Heart left ventricle (tissue), 16 donors: ENCODE measurements around the gene KCNH1. TPM values are rescaled to one million over a fixed set of nuclear protein-coding genes. Genes with fewer than 3 reads are reported as not detected.

Source experiments
- ATAC-seq, 4 donors: fragments of 200-7000 bp; cut with Tn5 transposase; one replicate each; pipeline ENCODE4 v1.9.1; 2020 to 2022; ENCODE audit warnings: moderate library complexity in 4 of 4, mild to moderate bottlenecking in 3 of 4, moderate number of reproducible peaks in 1 of 4
- DNase-seq, 5 donors: peaks; one replicate each; pipeline ENCODE4 v3.0.0-alpha.2; 2020
- H3K27ac ChIP-seq, 12 donors: fragments of 200-600 bp; sonication (generic) in 4 of 12; one replicate each; pipeline versions ENCODE4 v1.5.0 to v1.8.0; 2016 to 2022; ENCODE audit warnings: mild to moderate bottlenecking in 2 of 12
- H3K27me3 ChIP-seq, 9 donors: fragments of 200-600 bp; sonication (generic) in 2 of 9; one replicate each; pipeline versions ENCODE4 v1.5.1 to v1.8.0; 2016 to 2022; ENCODE audit warnings: mild to moderate bottlenecking in 3 of 9
- H3K36me3 ChIP-seq, 9 donors: fragments of 200-600 bp; sonication (generic) in 2 of 9; one replicate each; pipeline versions ENCODE4 v1.5.0 to v1.8.0; 2018 to 2022; ENCODE audit warnings: mild to moderate bottlenecking in 2 of 9
- H3K4me1 ChIP-seq, 12 donors: fragments of 200-600 bp; sonication (generic) in 4 of 12; one replicate each; pipeline versions ENCODE4 v1.5.0 to v1.8.0; 2016 to 2022; ENCODE audit warnings: mild to moderate bottlenecking in 3 of 12
- H3K4me3 ChIP-seq, 12 donors: fragments of 200-600 bp; sonication (generic) in 4 of 12; one replicate each; pipeline versions ENCODE4 v1.5.0 to v1.8.0; 2017 to 2022; ENCODE audit warnings: mild to moderate bottlenecking in 9 of 12, moderate library complexity in 4 of 12
- H3K9me3 ChIP-seq, 12 donors: fragments of 200-600 bp; sonication (generic) in 4 of 12; one replicate each; pipeline versions ENCODE4 v1.5.0 to v1.8.0; 2016 to 2022; ENCODE audit warnings: mild to moderate bottlenecking in 1 of 12
- CTCF ChIP-seq, 12 donors: fragments of 200-600 bp; sonication (generic) in 4 of 12; IDR thresholded peaks; one replicate each; pipeline versions ENCODE4 v1.5.0 to v1.8.0; 2018 to 2022; ENCODE audit warnings: antibody characterized with exemption in 12 of 12, mild to moderate bottlenecking in 5 of 12
- POLR2A ChIP-seq, 2 donors: fragments of 450-650 bp; IDR thresholded peaks; one replicate each; pipeline ENCODE4 v1.6.1; 2017; ENCODE audit warnings: antibody characterized with exemption in 2 of 2, mild to moderate bottlenecking in 2 of 2, moderate library complexity in 2 of 2
- WGBS, 4 donors: extraction: QIAGEN DNeasy Blood & Tissue Kit in 2 of 4; methylation state at CpG; one replicate each; pipeline versions ENCODE4 v1.1.5 to v1.1.7; 2013 to 2018; 5-methylcytosine and 5-hydroxymethylcytosine counted together
- intact Hi-C, 10 donors: fragments of 100-400 bp; cut with DNase I; formaldehyde crosslinking; loops; one replicate each; pipeline versions ENCODE4 v1.11.1 to v1.14.2; 2022
- polyA plus RNA-seq, 2 donors: library from polyadenylated mRNA; stranded (reverse); fragments of 200-250 nt; gene quantifications; one replicate each; pipeline ENCODE4 v1.2.3, GENCODE V29; 2013
- total RNA-seq, 9 donors: library from RNA; depleted of rRNA in 2 of 9; stranded (reverse); fragments of >200 nt in 2 of 9; fragmentation: NEBNext Ultra II Directional in 3 of 9; extraction: Animal tissue kit (Norgen Biotek cat#: 25700) in 3 of 9; gene quantifications; one replicate each; pipeline versions ENCODE4 v1.1.0 to v1.2.4, GENCODE V29; 2016 to 2023
- donor health status: ischemic (EF 13 %, LVEDD 7.1; RV severe dilation, severe dysfunction).
- donor health status: healthy with polysubstance abuse.
- donor health status: DM: no; HTN: yes; CAD: no.
- donor health status: DM: no; HTN: no; CAD: no.
- donor health status: ischemic (EF 25% LVEDD 6.9; RV normal size, moderate dysfunction).
- donor health status: ischemic (EF 25% LVEDD 5.7; RV mildly dilated, moderate dysfunction).
- donor health status: healthy.
- donor health status: DM: yes; HTN: yes; CAD: no.
- donor health status: ischemic (EF 35%, LVEDD 5.7; RV mildly dilated, moderate dysfunction).
- donor health status: nonischemic (EF 11% LVEDD 7.7; RV severe dilation, severe dysfunction).
- donor health status: DM: yes; HTN: yes; CAD: no.
- donor health status: PGD.
- donor health status: ischemic (EF 29% LVEDD 5.4; RV normal size, mild dysfunction).
- donor health status: nonischemic (EF 23%, LVEDD 6.1; RV moderate dilation, normal function).

Gene KCNH1
- total and polyA plus RNA-seq, 11 donors = 0.03 TPM; not detected in 10

GRCh38 chr1:210703593-210703992 lies 430.4 kb downstream of the KCNH1 start:
- peaks cover 0 to 3% (median 0%) of the 10 kb centered on the region in 12 donors for H3K9me3 ChIP-seq
- no peaks in the 10 kb centered on the region for H3K36me3 ChIP-seq
- peaks cover 0 to 2% (median 0%) of the 10 kb centered on the region in 12 donors for H3K4me1 ChIP-seq
- no peak overlapping the region for H3K27ac ChIP-seq
- H3K27me3 ChIP-seq = no peaks in the 10 kb centered on the region
- ATAC-seq = no peak
- no peak overlapping the region for H3K4me3 ChIP-seq
- WGBS, 4 donors = 69 to 76% (median 73%) methylated on average over 2 of the region's 2 CpGs
- no peak for DNase-seq
- no peak for TF ChIP-seq POLR2A (IDR thresholded peaks at IDR 0.05)
- TF ChIP-seq CTCF (IDR thresholded peaks at IDR 0.05) = no peak
- intact Hi-C loops = loop anchor here in 1 of 10 donors (5.0 kb wide), 1 partner anchor 256 kb away; no protein-coding TSS in a partner anchor

- Histone ChIP-seq H3K36me3 (no peaks in the 10 kb centered on the region), H3K27me3 (no peaks in the 10 kb centered on the region), H3K4me1 (peaks cover 0 to 2% (median 0%) of the 10 kb centered on the region in 12 donors), H3K4me3 (no peak overlapping the region), H3K9me3 (peaks cover 0 to 3% (median 0%) of the 10 kb centered on the region in 12 donors), H3K27ac (no peak overlapping the region)
- 94 to 97% (median 96%) methylated on average over 2 of the region's 2 CpGs for WGBS, 4 donors
- no peak for DNase-seq
- intact Hi-C loops = loop anchor here in 1 of 10 donors (5.0 kb wide), 1 partner anchor 255 kb away; no protein-coding TSS in a partner anchor
- no peak for ATAC-seq
- TF ChIP-seq POLR2A (IDR thresholded peaks at IDR 0.05) (no peak), CTCF (IDR thresholded peaks at IDR 0.05) (no peak)
Observed at GRCh38 chr1:210702506-210702905, 431.4 kb downstream of the KCNH1 start.

- Histone ChIP-seq H3K4me3 (no peak overlapping the region), H3K4me1 (no peaks in the 10 kb centered on the region), H3K27me3 (peaks cover 0 to 4% (median 0%) of the 10 kb centered on the region in 9 donors), H3K27ac (no peak overlapping the region), H3K36me3 (no peaks in the 10 kb centered on the region), H3K9me3 (peaks cover 0 to 3% (median 0%) of the 10 kb centered on the region in 12 donors)
- WGBS, 4 donors = 52 to 69% (median 62%) methylated on average over 2 of the region's 2 CpGs
- DNase-seq = no peak
- intact Hi-C loops = loop anchor here in 1 of 10 donors (5.0 kb wide), 1 partner anchor 253 kb away; no protein-coding TSS in a partner anchor
- no peak for TF ChIP-seq CTCF (IDR thresholded peaks at IDR 0.05)
- no peak for TF ChIP-seq POLR2A (IDR thresholded peaks at IDR 0.05)
- no peak for ATAC-seq
Observed at GRCh38 chr1:210700511-210700910, 433.4 kb downstream of the KCNH1 start.

- DNase-seq (no peak), ATAC-seq (no peak)
- Histone ChIP-seq H3K27me3 (peaks cover 0 to 4% (median 0%) of the 10 kb centered on the region in 9 donors), H3K4me3 (no peak overlapping the region), H3K27ac (no peak overlapping the region), H3K36me3 (no peaks in the 10 kb centered on the region), H3K9me3 (peaks cover 0 to 3% (median 0%) of the 10 kb centered on the region in 12 donors), H3K4me1 (no peaks in the 10 kb centered on the region)
- TF ChIP-seq POLR2A (IDR thresholded peaks at IDR 0.05) = no peak
- no peak for TF ChIP-seq CTCF (IDR thresholded peaks at IDR 0.05)
- intact Hi-C loops = loop anchor here in 1 of 10 donors (5.0 kb wide), 1 partner anchor 253 kb away; no protein-coding TSS in a partner anchor
- 87 to 100% (median 91%) methylated on average over 1 of the region's 1 CpG for WGBS, 4 donors
Observed at GRCh38 chr1:210700083-210700482, 433.9 kb downstream of the KCNH1 start.
